Measurements from ENCODE around the gene P3H2.
"Not testable (repeated sequence)": the region's sequence is repeated elsewhere in the genome, so short reads cannot be mapped to it uniquely, and the experiment has no call there.

The P3H2 gene

DNA sequence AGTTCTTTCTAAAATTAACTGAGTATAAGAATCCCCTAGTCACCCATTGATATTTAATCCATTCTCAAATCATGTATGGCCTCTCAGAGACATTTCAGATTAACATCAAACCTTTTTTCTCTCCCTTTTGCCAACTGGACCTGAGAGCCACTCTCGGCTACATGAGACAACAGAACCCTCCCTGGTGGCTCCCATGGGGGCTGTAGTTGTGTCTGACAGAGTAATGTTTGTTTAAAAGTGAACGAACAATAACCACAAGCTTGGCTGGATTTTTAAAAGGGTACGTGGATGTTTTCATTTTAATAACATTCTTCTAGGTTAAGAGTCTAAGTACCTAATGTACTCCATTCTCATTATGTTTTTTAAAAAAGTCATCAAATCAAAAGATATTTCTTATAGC, 37.1 kb downstream of the P3H2 start:
- DNase-seq (ENCODE audit: low spot score) = no peak

DNA sequence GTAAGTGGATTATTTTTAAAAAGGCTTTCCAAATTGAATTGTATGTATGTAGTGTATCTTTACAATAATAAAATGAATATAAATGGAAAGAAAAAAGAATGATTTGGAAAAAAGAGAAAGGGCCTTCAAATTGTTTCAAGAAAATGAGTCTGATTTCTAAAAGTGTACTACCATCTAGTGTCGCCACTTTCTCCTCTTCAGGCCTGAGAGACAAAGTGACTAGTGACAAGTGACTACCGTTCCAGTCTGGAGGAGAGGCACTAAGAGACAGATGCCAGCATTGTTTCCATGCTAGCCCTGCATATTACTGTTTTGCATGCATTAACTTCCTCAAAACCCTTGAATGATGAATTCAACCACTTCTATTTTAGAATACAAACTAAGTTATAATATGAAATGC, 39.3 kb downstream of the P3H2 start:
- no peak for DNase-seq (ENCODE audit: low spot score)

DNA sequence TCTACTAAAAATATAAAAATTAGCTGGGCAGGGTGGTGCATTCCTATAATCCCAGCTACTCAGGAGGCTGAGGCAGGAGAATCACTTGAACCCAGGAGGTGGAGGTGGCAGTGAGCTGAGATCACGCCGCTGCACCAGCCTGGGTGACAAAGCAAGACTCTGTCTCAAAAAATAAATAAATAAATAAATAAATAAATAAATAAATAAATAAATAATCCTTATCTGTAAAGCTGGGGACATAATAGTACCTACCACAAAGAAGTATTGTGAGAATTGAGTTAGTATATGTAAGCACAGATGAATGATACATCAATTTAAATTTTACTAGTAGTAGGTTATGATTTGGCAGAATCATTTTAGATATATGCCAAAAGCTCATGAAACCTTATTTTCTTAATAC, 41.5 kb downstream of the P3H2 start:
- DNase-seq (ENCODE audit: low spot score) = not testable (repeated sequence)

DNA sequence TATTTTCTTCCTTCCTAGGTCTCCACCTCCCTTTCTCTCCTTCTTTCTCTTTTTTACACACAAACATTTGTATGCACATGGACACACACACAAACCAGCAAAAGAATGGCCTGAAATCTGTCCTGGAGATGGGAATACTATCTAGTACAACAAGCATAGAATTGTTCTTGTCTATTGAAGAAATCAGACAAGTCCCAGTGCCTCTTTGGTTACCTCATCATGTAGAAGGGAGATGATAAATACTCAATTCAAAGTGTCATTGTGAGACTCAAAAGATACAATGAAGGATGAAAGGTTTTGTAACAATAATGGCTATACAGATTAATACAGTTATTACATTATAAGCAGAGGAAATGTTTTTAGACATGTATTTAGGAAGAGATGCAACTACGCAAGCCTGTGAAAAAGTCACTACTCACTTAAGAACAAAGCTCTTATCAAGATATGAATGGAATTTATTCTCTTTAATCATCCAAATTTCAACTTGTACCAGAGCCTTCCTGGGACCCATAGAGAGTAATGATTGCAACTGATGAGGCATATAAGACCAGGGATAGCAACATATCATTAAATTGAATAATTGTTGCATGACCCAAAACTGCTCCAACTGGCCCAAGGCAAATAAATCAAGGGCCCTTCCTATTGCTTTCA, 43.2 kb downstream of the P3H2 start:
- DNase-seq (ENCODE audit: low spot score) = no peak

DNA sequence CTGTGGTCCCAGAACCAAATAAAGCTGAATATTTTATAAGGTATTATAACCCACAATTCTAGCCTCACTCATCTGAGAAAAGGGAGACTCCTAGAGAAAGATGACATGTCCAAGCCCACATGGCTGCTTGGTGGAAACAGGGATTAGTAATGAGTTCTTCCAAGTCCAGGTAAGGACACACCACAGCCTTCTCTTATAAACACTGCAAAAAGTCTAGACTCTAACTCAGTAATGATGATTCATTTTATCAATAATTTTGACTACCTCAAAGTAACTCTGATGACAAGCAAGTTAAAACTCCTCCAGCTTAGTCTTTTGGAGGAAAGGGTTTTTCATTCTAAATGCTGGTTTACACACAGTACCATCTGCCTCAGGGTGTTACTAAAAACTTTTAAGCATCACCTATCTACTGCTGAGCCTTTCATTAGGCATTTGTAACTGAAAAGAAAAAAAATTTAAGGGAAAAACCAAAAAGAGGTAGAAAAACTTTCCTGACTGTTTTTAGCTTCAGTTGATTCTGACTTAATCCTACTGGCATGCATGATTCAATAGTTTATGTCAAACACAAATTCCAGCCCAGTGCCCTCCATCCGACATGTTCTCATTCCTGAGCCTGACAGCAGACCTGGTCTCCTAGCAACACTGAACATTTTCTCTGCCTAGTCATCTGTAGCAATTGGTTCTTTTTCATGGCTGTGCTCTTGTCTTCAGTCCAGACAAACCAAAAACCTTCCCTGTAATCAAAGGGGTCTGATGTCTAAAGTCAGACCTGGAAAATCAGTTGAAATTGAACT, 43.9 kb downstream of the P3H2 start:
- DNase-seq (ENCODE audit: low spot score) = no peak

DNA sequence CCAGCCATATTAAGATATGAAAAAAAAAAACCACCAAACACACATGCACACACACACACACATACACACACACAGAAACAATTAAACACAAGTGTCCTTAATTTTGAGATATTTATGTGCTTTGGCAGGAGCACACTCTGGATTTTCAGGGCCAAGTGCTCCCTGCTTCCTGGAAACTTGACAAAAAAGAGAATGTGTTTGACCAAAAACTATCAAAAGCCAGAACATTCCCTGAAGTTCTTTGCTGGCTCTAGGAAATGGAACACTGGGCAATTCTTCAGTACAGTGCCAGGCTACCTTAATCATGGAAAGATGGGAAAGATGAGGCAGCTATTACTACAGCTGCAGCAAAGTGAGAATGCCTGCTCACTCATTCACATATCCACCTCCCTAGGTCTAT, 44.6 kb downstream of the P3H2 start:
- no peak for DNase-seq (ENCODE audit: low spot score)

DNA sequence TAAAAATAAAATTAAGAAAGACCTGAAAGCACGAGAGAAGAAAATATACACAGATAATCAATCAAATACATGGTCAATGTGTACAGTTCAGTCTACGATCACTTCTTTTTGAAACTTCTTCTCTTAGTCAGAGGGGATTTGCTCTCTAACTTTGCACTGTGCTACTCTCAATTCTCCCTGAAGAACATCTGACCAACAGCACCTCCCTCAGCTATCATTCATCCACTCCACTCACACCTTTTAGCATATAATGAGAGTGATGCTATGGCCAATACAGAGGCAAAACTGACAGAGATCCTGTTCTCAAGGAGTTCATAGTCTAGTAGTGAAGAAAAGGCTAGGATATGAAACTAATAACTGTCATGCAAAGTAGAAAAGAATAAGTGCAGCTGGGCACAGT, 45.9 kb downstream of the P3H2 start:
- no peak for DNase-seq (ENCODE audit: low spot score)

DNA sequence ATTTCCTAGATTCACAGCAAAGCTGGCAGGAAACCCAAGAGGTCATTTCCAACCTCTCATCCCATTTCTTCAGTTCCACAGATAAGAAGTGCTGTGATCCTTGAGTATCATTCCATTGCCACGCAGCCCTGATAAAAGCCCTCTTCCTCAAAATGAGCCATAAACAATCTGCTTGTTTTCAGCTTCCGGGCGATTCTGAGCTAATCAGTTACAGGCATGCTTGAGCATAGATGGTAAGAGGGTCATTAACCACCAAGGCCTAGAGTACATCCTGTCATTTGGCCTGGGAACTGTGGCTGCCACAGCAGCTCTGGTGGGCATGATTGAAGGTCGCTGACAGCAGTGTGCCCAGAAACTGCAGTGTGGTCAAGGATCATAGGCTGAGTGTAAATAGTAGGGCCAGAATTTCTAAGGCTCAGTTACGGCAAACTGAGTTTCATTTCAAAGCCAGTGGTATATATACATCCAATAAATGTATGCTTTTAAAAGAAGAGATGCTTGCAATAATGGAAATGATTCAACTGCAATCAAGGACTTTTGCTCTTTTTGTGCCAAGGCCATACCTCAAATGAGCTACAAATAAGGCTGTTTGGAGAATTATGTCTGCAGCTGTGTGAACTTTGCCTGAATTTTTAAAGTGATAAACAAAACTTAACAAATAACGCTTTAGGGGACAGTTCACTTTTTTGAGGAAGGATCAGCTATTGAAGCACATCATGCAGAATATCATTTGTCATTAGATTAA, 47.3 kb downstream of the P3H2 start:
- no peak for DNase-seq (ENCODE audit: low spot score)

DNA sequence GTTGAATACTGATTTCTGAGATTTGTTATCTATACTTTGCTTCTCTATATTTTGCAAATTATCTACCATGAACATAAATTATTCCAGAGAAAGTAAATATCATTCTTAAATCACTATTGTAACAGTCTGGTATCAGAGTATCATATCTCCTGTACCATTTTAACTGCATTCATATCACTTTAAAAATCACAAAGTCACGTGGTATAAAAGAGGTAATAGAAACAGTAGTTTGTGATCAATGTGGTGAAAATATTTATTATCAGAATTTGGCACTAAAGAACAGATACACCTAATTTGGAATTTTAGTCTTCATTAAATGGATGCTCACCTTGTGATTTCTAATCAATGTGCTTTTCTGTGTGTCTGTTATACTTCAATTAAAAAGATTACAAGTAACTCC, 47.8 kb downstream of the P3H2 start:
- DNase-seq (ENCODE audit: low spot score) = no peak

DNA sequence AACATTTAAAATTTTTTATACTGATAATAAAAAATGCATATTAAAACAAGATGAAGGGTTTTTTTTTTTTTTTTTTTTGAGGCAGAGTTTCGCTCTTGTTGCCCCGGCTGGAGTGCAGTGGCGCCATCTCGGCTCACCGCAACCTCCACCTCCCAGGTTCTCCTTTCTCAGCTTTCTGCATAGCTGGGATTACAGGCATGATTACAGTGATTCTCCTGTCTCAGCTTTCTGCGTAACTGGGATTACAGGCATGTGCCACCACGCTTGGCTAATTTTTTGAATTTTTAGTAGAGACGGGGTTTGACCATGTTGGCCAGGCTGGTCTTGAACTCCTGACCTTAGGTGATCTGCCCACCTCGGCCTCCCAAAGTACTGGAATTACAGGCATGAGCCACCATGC, 48.8 kb downstream of the P3H2 start:
- DNase-seq (ENCODE audit: low spot score) = not testable (repeated sequence)

DNA sequence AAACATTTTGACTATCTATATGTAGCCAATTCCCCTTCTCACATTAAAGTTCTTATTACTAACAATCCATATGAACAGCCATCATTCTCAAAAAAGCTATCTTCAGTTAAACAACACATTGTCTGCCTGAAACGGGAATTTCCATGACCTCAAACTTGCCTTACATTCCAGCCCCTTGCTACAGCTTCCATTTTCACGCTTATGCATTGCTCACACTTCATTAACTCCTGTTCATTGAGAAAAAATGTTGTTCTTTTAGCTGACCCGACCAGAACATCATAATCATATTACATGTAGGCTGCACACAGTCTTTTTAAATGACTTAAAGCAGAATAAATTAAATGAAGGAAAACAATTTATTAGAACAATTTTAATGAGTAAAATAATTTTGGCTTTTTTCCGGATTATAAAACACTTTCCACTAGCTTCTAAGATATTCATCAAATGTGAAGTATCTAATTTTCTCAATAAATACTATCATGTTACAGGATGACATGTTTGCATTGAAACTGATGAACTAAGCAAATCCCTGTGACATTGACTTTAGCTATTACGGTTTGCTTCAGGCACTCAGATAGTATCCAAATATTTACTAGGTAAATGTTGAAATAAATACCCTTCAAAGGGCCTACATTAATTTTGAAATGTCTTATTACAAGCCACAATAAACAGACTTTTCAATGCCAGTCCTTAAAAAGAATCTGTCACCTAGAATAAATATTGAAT, 49.9 kb downstream of the P3H2 start:
- DNase-seq (ENCODE audit: low spot score) = no peak

DNA sequence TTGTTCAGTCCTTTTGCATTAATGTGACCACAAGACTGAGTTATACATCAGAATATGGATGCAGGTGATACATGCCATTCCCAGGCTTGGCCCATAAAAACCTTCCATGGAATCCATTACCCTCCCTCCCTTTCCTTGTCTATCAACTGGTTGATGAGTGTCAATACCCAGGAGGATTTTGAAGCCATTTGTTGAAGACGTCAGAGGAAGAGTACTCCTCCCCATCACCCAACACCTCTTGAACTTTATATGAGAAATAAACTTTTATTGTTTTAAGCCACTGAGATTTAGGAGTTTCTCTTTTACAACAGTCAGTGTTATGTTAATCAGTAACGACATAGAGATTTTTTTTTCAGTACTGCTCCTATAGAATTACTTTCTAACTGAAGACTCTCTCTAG, 55.5 kb downstream of the P3H2 start:
- DNase-seq (ENCODE audit: low spot score) = no peak

DNA sequence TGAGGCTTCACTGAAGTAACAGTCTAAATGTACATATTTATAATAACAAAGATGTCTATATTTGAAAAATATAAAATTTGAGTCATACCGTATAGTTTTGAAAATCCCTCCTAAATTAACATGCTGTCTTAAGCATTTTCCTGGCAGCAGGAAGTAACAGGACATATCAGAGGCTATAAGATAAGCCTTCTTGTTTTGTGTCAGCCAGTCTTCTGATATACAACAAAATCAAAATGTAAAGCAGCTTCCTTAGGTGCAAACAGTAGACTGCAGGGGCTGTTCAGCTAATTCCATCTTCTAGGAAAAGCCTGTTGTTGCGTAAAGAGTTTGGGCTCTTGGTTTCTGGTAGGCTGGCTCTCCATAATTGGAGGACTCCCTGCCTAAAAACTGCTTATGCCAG, 56.0 kb downstream of the P3H2 start:
- DNase-seq (ENCODE audit: low spot score) = no peak

DNA sequence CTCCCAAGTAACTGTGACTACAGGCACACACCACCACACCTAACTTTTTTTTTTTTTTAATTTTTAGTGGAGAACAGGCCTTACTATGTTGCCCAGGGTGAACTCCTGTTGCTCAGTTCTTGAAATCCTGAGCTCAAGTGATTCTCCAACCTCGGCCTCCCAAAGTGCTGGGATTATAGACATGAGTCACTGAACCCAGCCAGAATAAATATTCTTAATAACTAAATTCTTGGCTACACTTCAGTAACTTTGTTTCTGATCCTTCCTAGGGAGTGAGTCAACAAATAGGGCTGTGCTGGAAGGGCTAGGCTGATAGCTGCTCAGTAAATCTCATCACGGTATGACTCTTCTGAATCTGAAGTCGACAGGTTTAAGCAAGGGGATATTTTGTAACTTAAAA, 56.6 kb downstream of the P3H2 start:
- no peak for DNase-seq (ENCODE audit: low spot score)

DNA sequence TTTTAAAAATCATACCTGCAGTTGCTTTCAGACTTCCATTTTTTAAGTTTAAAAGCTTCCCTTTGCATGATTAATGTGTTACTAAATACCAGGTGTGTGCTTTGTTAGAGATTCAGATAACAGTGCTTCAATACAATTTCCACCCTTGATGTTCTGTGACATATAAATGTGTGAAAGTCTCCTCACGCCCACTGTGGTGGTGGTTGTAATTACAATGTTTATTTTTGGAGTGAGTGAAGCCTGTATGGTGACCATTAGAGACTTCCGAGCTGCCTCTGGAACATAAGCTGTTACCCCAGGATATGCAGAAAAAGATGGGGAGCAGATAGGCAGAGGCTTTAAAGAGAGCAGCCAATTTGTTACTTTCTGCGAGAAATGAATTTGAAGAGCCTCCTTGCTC, 57.2 kb downstream of the P3H2 start:
- no peak for DNase-seq (ENCODE audit: low spot score)

DNA sequence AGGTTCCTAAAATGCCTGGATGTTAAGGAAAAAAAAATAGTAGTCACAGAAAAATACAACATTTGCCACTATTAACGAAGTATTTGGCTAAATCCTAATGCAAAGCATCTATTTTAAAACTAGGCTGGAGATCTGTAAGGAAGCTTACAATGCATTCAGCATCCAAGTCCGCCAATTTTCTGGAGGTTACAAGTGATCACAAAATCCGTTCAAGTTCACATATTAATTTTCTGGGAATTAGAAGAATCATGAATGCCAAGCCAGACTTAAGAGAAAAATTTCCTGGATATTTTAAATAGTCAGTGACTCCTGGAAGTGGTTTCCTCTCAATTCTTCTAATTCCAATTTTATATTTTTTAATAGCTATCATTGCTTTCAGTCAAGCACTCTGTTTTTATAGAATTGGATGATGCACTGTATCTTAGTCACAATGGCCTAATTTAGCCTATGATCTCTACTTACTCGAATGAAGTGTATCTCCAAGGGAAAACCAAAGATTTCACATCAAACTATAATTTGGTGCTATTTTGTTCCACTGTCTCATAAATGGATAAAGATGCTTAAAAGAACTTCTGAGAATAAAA, 60.4 kb downstream of the P3H2 start:
- DNase-seq (ENCODE audit: low spot score) = no peak

DNA sequence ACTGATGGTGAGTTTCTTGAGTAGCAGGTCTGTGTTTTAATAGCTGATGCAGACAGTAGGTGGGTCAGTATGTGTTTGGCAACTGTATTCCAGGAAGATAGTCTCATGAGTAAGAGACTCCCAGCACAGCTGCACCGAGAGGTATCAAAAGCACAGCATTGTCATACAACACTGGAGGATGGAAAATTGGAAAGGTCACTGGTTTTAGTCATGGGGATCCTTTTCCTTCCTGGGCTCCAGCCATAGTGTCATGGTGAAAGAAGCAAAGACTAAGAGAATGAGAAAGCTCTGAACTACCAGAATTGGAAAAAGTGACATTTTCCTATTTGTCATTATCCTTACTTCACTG, 61.5 kb downstream of the P3H2 start:
- no peak for DNase-seq (ENCODE audit: low spot score)

DNA sequence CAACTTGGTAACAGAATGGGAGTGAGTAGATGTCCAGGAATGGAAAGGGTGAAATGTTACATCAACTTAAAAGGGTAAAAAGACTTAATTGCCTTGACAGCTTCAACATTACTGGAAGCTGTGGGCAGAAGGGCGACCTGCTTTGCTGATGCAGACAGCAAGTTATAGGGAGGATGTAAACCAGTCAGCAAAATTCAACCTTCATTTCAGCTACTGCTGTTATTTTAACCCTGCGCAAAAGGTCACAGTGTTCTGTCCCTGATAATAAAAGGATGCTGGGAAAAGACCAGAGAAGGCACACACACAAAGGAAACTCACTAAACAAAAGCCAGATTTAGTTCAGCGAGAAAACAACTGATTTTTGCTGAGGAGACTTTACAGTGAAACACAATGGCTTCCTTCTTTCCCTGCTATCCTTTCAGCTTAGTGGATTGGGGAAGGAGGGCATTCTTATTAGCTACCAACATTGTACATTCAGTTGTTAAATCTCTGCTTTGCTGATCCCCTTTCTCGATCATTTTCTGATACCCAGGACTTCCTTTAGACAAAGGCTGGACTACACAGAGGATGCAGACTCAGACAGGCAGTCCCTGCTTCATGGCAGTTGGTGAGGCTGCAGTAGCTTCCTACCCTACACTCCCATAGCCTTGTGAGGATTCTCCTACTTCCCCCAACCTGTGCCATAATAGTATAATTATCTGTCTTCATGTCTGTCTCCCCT, 62.0 kb downstream of the P3H2 start:
- no peak for DNase-seq (ENCODE audit: low spot score)

DNA sequence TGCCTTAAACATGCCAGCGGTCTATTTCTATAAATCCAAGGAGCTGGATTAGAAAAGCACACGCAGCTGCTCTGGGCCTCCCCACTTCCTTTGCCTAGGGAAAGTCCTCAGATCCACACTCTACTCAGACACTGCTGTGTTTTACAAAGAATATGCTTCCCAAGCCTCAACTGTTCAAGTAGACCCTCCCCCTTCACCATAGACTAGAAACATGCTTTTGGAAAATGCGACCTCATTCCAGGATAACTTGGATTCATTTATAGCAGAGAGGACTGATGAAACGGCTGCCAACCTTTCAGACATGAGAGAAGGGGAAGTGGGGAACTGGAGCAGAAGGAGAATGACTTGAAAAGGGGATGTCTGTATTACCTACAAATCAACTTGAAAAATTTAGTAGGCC, 64.0 kb downstream of the P3H2 start:
- no peak for DNase-seq (ENCODE audit: low spot score)

DNA sequence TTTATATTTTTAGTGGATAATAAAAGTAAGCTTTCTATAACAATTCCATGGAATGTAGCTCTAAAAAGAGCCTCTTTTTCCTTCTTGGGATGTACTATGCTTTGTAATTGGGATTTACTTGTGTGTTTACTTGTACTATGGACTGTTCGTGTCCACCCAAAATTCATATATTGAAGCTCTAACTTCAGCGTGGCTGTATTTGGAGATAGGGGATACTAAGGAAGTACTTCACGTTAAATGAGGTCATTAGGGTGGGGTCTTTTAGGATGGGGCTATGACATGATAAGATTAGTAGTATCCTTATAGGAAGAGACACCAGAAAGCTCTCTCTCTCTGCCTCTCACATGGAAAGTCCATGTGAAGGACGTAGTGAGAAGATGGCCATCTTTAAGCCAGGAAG, 64.9 kb downstream of the P3H2 start:
- no peak for DNase-seq (ENCODE audit: low spot score)

DNA sequence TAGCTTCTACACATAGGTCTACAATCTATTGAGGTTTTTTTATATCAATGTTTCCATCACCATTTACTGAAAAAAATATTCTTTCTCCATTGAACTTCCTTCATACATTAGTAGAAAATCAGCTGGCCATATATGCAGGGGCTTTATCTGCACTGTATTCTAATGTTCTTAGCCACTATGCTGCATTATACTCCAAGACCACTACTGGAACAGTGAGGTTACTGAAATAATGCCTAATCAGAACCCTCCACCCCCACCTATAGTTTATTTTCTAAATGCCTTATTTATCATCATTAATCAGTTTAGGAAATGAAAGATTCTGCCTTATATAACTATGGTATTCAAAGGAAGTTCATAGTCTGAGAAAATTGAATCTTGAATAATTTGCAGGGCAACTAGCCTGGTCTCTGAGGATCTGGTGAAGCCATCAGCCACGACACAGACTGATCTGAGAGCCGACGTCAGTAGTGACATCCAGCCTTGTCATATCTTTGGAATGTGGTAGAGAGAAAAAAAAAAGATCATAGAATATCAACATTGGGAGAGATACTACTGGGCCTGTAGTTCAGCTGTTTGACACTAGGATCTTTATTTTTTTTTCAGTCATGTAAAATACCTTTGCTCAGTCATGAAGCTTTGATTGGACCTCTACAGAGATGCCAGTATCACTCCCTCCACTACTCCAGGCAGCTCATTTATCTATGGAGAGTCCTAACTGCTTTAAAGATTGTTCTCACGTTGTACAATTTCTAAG, 66.6 kb downstream of the P3H2 start:
- no peak for DNase-seq (ENCODE audit: low spot score)
